ENCODE measurements around the gene IFNLR1. TPM values are rescaled to one million over a fixed set of nuclear protein-coding genes. Genes with fewer than 3 reads are reported as not detected.

IFNLR1 gene
- total RNA-seq, 2 experiments from 2014 or later, result 29.4 to 30.5 TPM

GRCh38 chr1:24117132-24117531, 70.0 kb downstream of the IFNLR1 start:
- no peak overlapping the region for H3K4me2 ChIP-seq (ENCODE audit: low read length)
- no peaks in the 10 kb centered on the region for H3K79me2 ChIP-seq (ENCODE audit: insufficient read depth, low read depth, low read length)
- ChIA-PET POLR2A (no interaction called here), CTCF (ENCODE audit: unreplicated experiment) (interaction anchor here (0.6 kb wide), 1 partner anchor 52 kb away, joined by 3 read pairs; no protein-coding TSS in a partner anchor)
- H4K20me1 ChIP-seq (ENCODE audit: insufficient read depth, low read length), result no peaks in the 10 kb centered on the region
- no peak for DNase-seq (ENCODE audit: low spot score)
- no peak overlapping the region for H3K4me3 ChIP-seq (ENCODE audit: low read depth, low read length, poor library complexity, severe bottlenecking)
- no peak overlapping the region for H2AFZ ChIP-seq (ENCODE audit: low read length)
- TF ChIP-seq CTCF (conservative IDR thresholded peaks at IDR 0.05; ENCODE audit: low read length) (no peak), EZH2phosphoT487 (IDR thresholded peaks at IDR 0.05; ENCODE audit: borderline replicate concordance, low read depth, low read length) (no peak)
- H3K9me2 ChIP-seq (ENCODE audit: insufficient read depth, low read length), result no peaks in the 10 kb centered on the region
- no peak overlapping the region for H3K27ac ChIP-seq (ENCODE audit: low read depth, low read length, poor library complexity, severe bottlenecking)
- no peaks in the 10 kb centered on the region for H3K36me3 ChIP-seq (ENCODE audit: insufficient read depth, low read length)
- no TSS peak for BruUV-seq (replicated peaks)
- H3K9me3 ChIP-seq (ENCODE audit: low read length), result no peaks in the 10 kb centered on the region
- intact Hi-C loops (cut with micrococcal nuclease; ENCODE audit: unreplicated experiment), result no loop called here
- no peaks in the 10 kb centered on the region for H3K4me1 ChIP-seq (ENCODE audit: insufficient read depth, low read length, poor library complexity, severe bottlenecking)

- Histone ChIP-seq H3K9me3 (ENCODE audit: low read length) (no peaks in the 10 kb centered on the region), H3K79me2 (ENCODE audit: insufficient read depth, low read depth, low read length) (no peaks in the 10 kb centered on the region), H3K9me2 (ENCODE audit: insufficient read depth, low read length) (no peaks in the 10 kb centered on the region), H3K4me2 (ENCODE audit: low read length) (no peak overlapping the region), H3K4me3 (ENCODE audit: low read depth, low read length, poor library complexity, severe bottlenecking) (no peak overlapping the region), H3K4me1 (ENCODE audit: insufficient read depth, low read length, poor library complexity, severe bottlenecking) (no peaks in the 10 kb centered on the region), H2AFZ (ENCODE audit: low read length) (no peak overlapping the region), H3K36me3 (ENCODE audit: insufficient read depth, low read length) (no peaks in the 10 kb centered on the region), H3K27ac (ENCODE audit: low read depth, low read length, poor library complexity, severe bottlenecking) (no peak overlapping the region), H4K20me1 (ENCODE audit: insufficient read depth, low read length) (no peaks in the 10 kb centered on the region)
- no peak for DNase-seq (ENCODE audit: low spot score)
- CTCF ChIA-PET (ENCODE audit: unreplicated experiment), result no interaction called here
- intact Hi-C loops (cut with micrococcal nuclease; ENCODE audit: unreplicated experiment), result no loop called here
- TF ChIP-seq CTCF (conservative IDR thresholded peaks at IDR 0.05; ENCODE audit: low read length), result no peak
- no peak for TF ChIP-seq EZH2phosphoT487 (IDR thresholded peaks at IDR 0.05; ENCODE audit: borderline replicate concordance, low read depth, low read length)
- POLR2A ChIA-PET, result no interaction called here
- no TSS peak for BruUV-seq (replicated peaks)
Observed at GRCh38 chr1:24114753-24115152, 72.3 kb downstream of the IFNLR1 start.

- no TSS peak for BruUV-seq (replicated peaks)
- intact Hi-C loops (cut with micrococcal nuclease; ENCODE audit: unreplicated experiment), result loop anchor here (2.0 kb wide), 1 partner anchor 43 kb away; no protein-coding TSS in a partner anchor
- Histone ChIP-seq H3K4me2 (ENCODE audit: low read length) (no peak overlapping the region), H4K20me1 (ENCODE audit: insufficient read depth, low read length) (no peaks in the 10 kb centered on the region), H3K79me2 (ENCODE audit: insufficient read depth, low read depth, low read length) (no peaks in the 10 kb centered on the region), H3K4me1 (ENCODE audit: insufficient read depth, low read length, poor library complexity, severe bottlenecking) (no peaks in the 10 kb centered on the region), H3K27ac (ENCODE audit: low read depth, low read length, poor library complexity, severe bottlenecking) (no peak overlapping the region), H3K4me3 (ENCODE audit: low read depth, low read length, poor library complexity, severe bottlenecking) (no peak overlapping the region), H3K36me3 (ENCODE audit: insufficient read depth, low read length) (no peaks in the 10 kb centered on the region), H3K9me3 (ENCODE audit: low read length) (no peaks in the 10 kb centered on the region), H3K9me2 (ENCODE audit: insufficient read depth, low read length) (no peaks in the 10 kb centered on the region), H2AFZ (ENCODE audit: low read length) (no peak overlapping the region)
- ChIA-PET CTCF (ENCODE audit: unreplicated experiment) (no interaction called here), POLR2A (interaction anchor here (0.6 kb wide), 1 partner anchor 441 kb away, joined by 5 read pairs; no protein-coding TSS in a partner anchor)
- peak; percentile 8 for DNase-seq (ENCODE audit: low spot score)
- no peak for TF ChIP-seq EZH2phosphoT487 (IDR thresholded peaks at IDR 0.05; ENCODE audit: borderline replicate concordance, low read depth, low read length)
- TF ChIP-seq CTCF (conservative IDR thresholded peaks at IDR 0.05; ENCODE audit: low read length), result no peak
Observed at GRCh38 chr1:24113641-24114033, 73.5 kb downstream of the IFNLR1 start.

Measured in OCI-LY7 (cell line).